Limb (tissue), 2 donors: Measurements from ENCODE around the gene VGLL4.

ENCODE experiments used
- DNase-seq, 2 donors: peaks; one replicate each; pipeline ENCODE4 v3.0.0-alpha.2; 2016; ENCODE audit errors: extremely low spot score in 2 of 2

Gene VGLL4

GRCh38 chr3:11553436-11554235 lies 90.1 kb downstream of the VGLL4 start:
- peak in 1 of 2 donors; percentile 34 for DNase-seq

GRCh38 chr3:11552289-11553264 lies 91.1 kb downstream of the VGLL4 start:
- DNase-seq = peak in 1 of 2 donors; percentile 30

DNA sequence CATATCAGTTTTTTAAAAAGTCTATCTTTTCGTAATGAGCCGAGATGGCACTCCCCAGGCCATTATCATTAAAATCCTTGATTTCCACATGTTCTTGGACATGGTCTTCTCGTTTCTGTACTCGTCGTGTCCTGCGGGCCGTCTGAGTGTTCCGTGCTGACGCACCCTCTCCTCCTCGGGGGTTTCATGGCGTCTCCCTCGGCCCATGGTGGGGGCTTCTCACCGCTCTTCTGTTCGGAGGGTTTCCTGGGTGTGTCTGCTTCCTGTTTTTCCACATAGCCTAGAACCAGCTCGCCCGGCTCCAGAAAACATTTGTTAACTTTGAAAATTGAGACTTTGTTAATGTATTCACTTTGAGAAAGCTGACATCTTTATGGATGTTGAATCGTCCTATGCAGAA lies 92.7 kb downstream of the VGLL4 start:
- no peak for DNase-seq

DNA sequence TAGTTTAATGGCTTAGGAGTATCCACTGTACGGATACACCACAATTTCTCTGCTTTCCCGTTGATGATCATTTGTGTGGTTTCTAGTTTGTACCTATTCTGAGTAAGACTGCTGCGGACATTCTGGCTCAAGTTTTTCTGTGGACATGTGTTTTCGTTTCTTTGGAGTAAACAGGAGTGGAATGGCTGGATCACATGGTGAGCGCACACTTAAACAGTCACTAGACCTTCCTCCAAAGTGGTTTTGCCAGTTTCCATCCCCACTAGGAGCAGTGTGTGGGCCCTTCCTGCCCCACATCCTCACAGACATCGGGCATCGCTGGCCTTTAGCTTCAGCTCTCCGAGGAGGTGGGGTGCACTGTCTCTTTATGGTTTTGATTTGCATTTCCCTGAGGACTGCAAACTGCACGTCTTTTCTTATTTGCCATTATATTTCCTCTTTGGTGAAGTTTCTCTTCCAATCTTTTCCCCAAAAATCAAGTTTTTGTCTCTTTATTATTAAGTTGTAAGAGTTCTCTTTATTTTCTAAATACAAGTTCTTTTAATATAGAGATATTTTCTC lies 94.1 kb downstream of the VGLL4 start:
- no peak for DNase-seq

DNA sequence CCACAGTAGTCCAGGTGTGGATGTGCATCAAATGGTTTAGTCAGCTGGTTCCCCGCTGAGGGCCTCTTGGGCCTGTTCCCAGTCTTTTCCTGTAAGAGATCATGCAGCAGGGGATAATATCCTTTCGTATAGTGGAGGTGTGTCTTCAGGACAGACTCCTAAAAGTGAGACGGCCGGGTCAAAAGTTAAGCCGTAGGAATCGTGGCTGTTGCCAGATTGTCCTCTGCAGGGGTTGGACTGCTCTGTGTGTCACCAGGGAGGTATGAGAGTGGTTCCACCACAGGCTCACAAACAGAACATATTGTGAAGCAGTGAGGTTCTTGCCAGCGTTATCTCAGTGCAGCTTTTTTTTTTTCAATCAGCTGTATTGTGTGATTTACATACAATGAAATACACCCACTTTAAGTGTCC lies 95.0 kb downstream of the VGLL4 start:
- peak in 1 of 2 donors; percentile 69 for DNase-seq

DNA sequence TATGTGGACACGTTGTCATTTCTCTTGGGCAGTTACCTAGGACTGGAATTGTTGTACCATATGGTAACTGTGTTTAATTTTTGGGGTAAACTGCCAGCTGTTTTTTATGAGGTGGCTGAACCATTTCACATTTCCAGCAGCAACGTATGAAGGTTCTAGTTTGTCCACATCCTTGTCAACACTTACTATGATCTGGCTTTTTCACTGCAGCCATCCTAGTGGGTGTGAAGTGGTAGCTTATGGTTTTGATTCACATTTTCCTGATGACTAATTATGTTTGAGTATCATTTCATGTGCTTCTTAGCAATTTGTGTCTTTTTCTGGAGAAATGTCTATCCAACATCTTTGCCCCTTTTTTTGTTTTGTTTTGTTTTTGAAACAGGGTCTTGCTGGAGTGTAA lies 96.2 kb downstream of the VGLL4 start:
- no peak for DNase-seq

DNA sequence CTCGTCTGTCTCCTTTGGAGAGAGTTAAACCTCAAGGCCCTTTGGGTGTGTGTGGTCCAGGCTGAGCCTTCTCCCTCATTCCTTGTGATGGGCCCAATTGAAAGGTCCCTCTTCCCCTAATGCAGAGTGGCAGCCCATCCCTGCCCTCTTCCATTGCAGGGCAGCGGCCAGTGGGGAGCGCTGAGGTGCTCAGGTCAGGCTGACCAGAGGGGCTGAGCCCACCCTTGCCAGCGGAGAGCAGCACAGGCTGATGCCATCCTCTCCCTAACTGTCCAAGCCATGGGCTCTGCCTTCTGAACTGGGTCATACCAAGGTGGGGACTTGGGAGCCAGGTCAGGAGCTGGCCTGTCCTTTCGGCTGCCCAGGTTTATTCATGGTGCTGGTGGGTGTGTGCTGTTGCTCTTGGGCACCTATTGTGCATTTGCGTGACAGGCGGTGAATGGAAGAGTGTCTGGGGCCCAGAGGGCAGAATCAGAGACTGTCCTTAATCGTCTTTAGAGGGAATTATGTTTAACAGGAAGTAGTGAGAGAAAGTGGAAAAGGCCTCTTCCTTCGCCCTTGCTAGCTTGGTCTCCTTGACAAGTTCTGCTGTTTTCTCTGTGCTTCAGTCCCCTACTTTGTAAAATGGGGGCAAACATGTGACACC lies 96.9 kb downstream of the VGLL4 start:
- no peak for DNase-seq

DNA sequence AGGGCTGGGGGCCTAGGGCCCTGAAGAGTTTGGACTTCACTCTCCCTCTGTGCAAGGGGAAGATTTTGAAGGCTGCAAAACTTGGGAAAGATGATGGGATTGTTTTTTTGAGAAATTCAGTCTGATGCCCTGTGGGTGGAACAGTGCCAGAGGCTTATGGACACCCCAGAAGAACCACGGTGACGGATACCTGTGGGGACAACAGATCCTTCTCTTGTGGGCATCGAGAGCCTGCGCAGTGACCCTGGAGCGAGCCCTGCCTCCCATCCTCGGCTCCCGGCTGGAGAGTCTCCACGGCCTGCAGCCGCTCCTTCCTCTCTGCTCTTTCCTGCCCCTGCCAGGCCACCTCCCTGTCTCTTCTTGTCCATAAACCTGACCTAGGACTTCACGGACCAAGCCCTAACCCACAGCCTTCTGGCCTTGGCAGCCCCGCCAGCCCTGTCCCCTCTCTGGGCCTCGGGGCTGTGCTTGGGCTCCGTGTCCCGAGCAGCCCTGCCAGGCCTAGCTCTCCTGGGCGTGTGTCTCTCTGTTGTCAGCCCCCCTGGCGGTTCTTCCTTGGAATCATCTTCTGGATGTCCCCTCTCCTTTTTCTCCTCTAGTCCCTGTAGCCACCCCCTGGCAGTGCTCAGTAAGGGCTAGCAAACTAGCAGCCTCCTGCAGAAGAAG lies 98.4 kb downstream of the VGLL4 start:
- DNase-seq = no peak

DNA sequence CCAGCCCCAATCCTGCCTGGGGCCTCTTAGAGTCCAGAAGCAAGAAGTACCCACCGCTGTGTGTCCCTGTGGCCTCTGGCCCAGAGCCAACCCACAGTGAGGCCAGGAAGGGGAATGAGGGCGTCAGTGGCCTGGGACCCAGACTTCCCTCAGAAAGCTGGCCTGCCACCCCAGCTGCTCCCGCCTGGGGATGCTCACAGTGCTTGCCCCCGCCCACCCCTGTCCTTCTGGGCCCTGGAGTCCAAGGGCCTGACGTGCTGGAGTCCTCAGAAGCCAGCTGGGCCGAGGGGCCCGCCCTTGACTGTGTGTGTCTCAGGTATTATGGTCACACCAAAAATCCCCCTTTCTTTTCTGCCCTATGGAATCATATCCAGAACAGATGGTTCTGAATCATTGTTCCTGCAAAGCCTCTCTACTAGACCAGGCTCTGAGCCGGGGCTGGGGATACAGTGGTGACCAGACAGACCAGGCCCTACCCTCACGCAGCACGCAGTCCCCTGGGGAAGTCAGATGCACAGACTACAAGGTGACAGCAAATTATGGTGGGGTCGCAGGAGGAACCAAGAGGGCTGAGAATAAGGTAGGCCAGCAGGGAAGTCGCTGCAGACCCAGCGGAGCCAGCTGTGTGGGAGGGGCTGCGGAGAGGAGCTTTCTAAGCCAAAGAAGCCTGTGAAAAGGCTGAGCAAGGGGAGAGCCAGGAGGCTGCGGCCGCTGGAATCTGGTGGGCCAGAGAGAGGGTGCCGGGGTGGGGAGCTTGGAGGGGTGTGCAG lies 99.1 kb downstream of the VGLL4 start:
- DNase-seq = peak in 1 of 2 donors; percentile 55

GRCh38 chr3:11543948-11544387 lies 99.7 kb downstream of the VGLL4 start:
- no peak for DNase-seq

DNA sequence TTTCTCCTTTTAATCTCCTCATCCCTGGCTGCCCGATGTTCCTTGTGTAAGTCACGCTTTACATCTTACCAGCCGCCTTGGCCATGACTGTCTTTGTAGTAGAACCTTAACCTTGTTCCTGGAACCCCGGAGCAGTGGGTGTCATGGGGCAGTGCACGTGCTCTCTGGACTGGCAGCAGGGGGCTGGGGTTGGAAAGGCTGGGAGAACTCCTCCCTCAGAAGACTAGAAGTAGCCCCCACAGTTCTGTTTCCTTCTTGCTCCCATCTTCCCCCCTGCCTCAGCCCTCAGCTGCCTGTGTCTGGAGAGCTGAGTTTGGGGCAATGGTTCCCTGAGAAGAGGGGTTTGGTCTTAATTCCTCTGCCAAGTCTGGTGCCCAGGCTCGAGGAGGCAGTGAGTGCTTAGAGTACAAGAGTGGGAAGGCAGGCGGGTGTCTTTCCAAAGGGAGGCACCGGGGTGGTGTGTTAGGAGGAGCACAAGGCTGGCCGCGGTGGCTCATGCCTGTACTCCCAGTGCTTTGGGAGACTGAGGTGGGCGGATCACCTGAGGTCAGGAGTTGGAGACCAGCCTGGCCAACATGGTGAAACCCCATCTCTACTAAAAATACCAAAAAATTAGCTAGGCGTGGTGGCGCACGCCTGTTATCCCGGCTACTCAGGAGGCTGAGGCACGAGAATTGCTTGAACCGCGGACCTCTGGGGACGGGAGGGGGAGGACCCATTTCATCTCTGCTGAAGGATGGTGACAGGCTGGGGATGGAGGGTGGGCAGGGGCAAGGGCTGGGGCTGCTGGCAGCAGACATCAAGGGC lies 100.4 kb downstream of the VGLL4 start:
- DNase-seq = no peak

DNA sequence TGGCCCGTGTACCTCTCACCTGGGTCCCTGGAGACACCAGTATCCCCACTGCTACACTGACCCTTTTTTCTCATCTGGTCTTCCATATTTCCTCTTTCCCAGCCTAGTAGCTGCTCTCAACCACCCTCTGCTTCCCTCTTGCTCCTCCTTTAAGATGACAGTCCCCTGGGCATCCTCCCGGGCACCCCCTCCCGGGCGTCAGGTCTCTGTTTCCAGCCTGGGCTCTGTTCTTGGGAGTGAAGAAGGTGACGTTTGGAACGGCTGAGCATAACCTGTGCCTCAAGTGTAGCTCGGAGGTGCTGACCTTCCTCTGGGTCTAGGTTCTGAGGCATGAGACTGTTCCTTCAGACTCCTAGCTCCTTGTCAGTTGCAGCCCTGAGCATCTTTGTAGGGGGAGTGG lies 101.2 kb downstream of the VGLL4 start:
- no peak for DNase-seq

DNA sequence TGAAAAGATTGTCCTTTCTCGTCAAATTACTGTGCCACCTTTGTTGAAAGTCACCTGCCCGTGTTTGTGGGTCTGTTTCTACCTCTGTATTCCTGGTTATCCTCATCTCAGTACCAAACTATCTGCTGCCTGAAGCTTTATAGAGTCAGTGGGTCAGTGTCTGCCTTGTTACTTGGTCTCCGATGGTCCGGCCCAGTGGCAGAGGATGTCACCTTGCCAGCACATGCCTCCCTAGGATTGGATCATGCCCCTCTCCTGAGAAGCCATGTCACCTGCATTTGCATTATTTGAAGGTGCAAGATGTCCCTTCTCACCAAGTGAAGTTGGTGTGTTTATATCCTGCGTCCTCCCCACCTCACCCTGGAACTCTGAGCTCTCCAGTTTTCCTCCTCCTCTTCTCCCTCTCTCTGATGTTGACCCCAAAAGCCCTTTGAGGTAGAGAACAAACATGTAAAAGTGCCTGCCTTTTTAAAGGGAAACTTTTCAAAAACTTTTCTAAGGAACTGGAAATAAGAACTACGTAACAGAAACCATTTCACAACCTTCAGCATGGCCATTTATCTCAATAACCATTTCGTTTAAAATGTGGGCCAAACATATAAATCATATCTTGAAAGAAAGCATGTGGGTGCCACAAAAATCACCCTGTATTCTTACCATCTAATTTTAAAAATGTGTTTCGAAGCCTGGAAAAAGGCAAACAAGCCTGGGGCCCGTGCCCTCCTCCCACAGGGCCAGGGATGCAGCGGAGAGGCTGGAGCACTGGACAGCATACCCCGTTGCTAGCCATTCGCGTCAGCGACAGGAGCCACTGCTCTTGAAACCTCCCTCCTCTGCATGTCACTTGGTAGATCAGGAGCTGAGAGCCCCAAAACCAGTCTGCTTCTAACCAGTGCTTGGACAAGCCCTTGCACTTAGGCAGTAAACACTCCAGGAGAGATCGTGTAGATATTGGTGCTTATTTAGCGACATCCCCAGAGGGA lies 102.1 kb downstream of the VGLL4 start:
- DNase-seq = peak in 1 of 2 donors; percentile 29

GRCh38 chr3:11539677-11540076 lies 104.0 kb downstream of the VGLL4 start:
- no peak for DNase-seq

DNA sequence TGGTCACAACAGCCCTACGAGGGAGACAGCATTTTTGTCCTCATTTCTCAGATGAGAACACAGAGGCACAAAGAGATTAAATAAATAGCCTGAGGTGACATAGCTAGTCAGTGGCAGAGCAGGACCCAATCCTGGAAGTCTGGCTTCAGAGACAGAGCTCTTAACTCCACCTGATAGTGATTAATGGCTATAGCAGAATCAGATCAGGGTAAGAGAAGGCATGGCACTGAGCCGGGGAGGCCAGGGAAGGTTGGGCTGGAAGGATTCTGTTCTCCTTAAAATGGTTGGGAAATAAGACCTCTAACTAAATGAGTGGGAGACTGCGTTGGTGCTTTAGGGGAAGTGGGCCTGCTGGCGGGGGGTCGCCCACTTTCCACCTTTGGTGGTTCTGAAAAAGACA lies 104.5 kb downstream of the VGLL4 start:
- DNase-seq = no peak

DNA sequence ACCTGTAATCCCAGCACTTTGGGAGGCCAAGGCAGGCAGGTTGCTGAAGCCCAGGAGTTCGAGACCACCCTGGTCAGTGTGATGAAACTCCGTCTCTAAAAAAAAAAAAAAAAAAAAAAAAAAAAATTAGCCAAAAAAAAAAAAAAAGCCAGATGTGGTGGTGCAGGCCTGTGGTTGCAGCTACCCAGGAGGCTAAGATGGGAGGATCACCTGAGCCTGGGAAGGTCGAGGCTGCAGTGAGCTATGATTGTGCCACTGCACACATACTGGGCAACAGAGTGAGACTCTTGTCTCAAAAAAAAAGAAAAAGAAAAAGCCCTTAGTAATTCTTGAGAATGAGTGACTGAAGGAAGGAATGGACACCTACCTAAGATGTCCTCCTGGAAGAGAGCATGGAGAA lies 105.1 kb downstream of the VGLL4 start:
- no peak for DNase-seq

GRCh38 chr3:11536936-11537612 lies 106.6 kb downstream of the VGLL4 start:
- DNase-seq = no peak
